ENCODE data around the gene MBOAT2.

- TF ChIP-seq, protein P1, sequence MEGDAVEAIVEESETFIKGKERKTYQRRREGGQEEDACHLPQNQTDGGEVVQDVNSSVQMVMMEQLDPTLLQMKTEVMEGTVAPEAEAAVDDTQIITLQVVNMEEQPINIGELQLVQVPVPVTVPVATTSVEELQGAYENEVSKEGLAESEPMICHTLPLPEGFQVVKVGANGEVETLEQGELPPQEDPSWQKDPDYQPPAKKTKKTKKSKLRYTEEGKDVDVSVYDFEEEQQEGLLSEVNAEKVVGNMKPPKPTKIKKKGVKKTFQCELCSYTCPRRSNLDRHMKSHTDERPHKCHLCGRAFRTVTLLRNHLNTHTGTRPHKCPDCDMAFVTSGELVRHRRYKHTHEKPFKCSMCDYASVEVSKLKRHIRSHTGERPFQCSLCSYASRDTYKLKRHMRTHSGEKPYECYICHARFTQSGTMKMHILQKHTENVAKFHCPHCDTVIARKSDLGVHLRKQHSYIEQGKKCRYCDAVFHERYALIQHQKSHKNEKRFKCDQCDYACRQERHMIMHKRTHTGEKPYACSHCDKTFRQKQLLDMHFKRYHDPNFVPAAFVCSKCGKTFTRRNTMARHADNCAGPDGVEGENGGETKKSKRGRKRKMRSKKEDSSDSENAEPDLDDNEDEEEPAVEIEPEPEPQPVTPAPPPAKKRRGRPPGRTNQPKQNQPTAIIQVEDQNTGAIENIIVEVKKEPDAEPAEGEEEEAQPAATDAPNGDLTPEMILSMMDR (IDR thresholded peaks at IDR 0.05), result no peak
- no peak for TF ChIP-seq POLR2A (IDR thresholded peaks at IDR 0.05)
These were observed 87.5 kb downstream of the MBOAT2 start for GRCh38 chr2:8915941-8916340.

Data from testis (tissue), 2 donors.